K562 (cell line): ENCODE data around the gene CAPZA1. TPM values are rescaled to one million over a fixed set of nuclear protein-coding genes. Genes with fewer than 3 reads are reported as not detected.

Experiments used
- ARID2 ChIP-seq: fragments of 450-650 bp; IDR thresholded peaks from 2 replicates; pipeline ENCODE4 v1.6.1; 2017; ENCODE audit warnings: antibody characterized with exemption, mild to moderate bottlenecking
- BRCA1 ChIP-seq, 2 experiments: fragments of 450-650 bp in 1 of 2; sonication (generic) in 1 of 2; formaldehyde crosslinking in 1 of 2; IDR thresholded peaks; 2 replicates each; pipeline versions ENCODE4 v1.5.0 to v1.6.1; 2017 to 2020; ENCODE audit warnings: mild to moderate bottlenecking in 1 of 2, missing genetic modification reagents in 1 of 2
- EP300 ChIP-seq: IDR thresholded peaks from 2 replicates; pipeline ENCODE4 v1.6.1; 2012; ENCODE audit warnings: low read length, improper control_type of control experiment
- ETV1 ChIP-seq: fragments of 450-650 bp; conservative IDR thresholded peaks from 2 replicates; pipeline ENCODE4 v1.6.1; 2016; ENCODE audit warnings: missing genetic modification characterization, control low read depth, low read depth, missing compliant biosample characterization
- FOXP4 ChIP-seq: sonication (generic); formaldehyde crosslinking; IDR thresholded peaks from 2 replicates; pipeline ENCODE4 v1.8.0; 2022; ENCODE audit warnings: mild to moderate bottlenecking, missing genetic modification reagents, borderline replicate concordance
- GABPB2 ChIP-seq: fragments of 250-450 bp; sonication (Bioruptor Pico); conservative IDR thresholded peaks from 2 replicates; pipeline ENCODE4 v1.5.1; 2021; ENCODE audit warnings: mild to moderate bottlenecking
- HLTF ChIP-seq: fragments of 450-650 bp; IDR thresholded peaks from 2 replicates; pipeline ENCODE4 v1.6.1; 2016
- HSF4 ChIP-seq: fragments of 250-450 bp; sonication (Bioruptor Pico); IDR thresholded peaks from 2 replicates; pipeline ENCODE4 v2.1.2; 2022; ENCODE audit warnings: mild to moderate bottlenecking, moderate library complexity, borderline replicate concordance
- ILK ChIP-seq: fragments of 450-650 bp; IDR thresholded peaks from 2 replicates; pipeline ENCODE4 v1.6.1; 2016; ENCODE audit warnings: missing genetic modification characterization, low read depth, mild to moderate bottlenecking, missing compliant biosample characterization, moderate library complexity, borderline replicate concordance
- KAT2B ChIP-seq: IDR thresholded peaks from one replicate; pipeline ENCODE4 v1.6.1; 2012; ENCODE audit warnings: low read depth, mild to moderate bottlenecking, control low read depth, inconsistent platforms, low read length, moderate library complexity
- MEIS2 ChIP-seq: fragments of 450-650 bp; IDR thresholded peaks from 2 replicates; pipeline ENCODE4 v1.6.1; 2014; ENCODE audit warnings: mild to moderate bottlenecking; ENCODE audit not compliant: partially characterized antibody
- NCOA6 ChIP-seq: fragments of 450-650 bp; IDR thresholded peaks from 2 replicates; pipeline ENCODE4 v1.6.1; 2017; ENCODE audit warnings: mild to moderate bottlenecking
- OTX1 ChIP-seq: fragments of 450-650 bp; formaldehyde crosslinking; IDR thresholded peaks from 2 replicates; pipeline ENCODE4 v1.4.0; 2022; ENCODE audit warnings: mild to moderate bottlenecking
- RBM39 ChIP-seq: fragments of 200-400 bp; formaldehyde crosslinking; optimal IDR thresholded peaks from 2 replicates; pipeline ENCODE3; 2018; ENCODE audit warnings: low read depth, low read length
- RFX5 ChIP-seq: IDR thresholded peaks from 2 replicates; pipeline ENCODE4 v1.6.1; 2011; ENCODE audit warnings: low read depth, mild to moderate bottlenecking, improper control_type of control experiment, low read length
- SMARCB1 ChIP-seq: IDR thresholded peaks from 2 replicates; pipeline ENCODE4 v1.6.1; 2011; ENCODE audit warnings: improper control_type of control experiment, low read depth; ENCODE audit not compliant: insufficient read length
- TCF15 ChIP-seq: fragments of 250-450 bp; sonication (Bioruptor Pico); IDR thresholded peaks from 2 replicates; pipeline ENCODE4 v1.8.0; 2022; ENCODE audit warnings: moderate library complexity, mild to moderate bottlenecking, inconsistent platforms
- TFE3 ChIP-seq: fragments of 450-650 bp; formaldehyde crosslinking; IDR thresholded peaks from 2 replicates; pipeline ENCODE4 v1.4.0; 2020; ENCODE audit warnings: mild to moderate bottlenecking, mixed read lengths
- WHSC1 ChIP-seq: IDR thresholded peaks from one replicate; pipeline ENCODE4 v1.6.1; 2012; ENCODE audit warnings: low read length, control low read depth, inconsistent platforms
- ZNF12 ChIP-seq: sonication (generic); formaldehyde crosslinking; IDR thresholded peaks from 2 replicates; pipeline ENCODE4 v1.4.0; 2020; ENCODE audit warnings: mild to moderate bottlenecking, missing genetic modification reagents
- ZNF133 ChIP-seq: fragments of 250-450 bp; sonication (Bioruptor Pico); IDR thresholded peaks from 2 replicates; pipeline ENCODE4 v1.4.0; 2020; ENCODE audit warnings: mild to moderate bottlenecking
- ZNF239 ChIP-seq: fragments of 250-450 bp; sonication (Bioruptor Pico); IDR thresholded peaks from 2 replicates; pipeline ENCODE4 v1.4.0; 2020; ENCODE audit warnings: mild to moderate bottlenecking
- ZNF764 ChIP-seq: fragments of 250-450 bp; sonication (Bioruptor Pico); IDR thresholded peaks from 2 replicates; pipeline ENCODE4 v1.4.0; 2020; ENCODE audit warnings: low read depth, mild to moderate bottlenecking, moderate library complexity
- polyA plus RNA-seq, 8 experiments: library from polyadenylated mRNA; depleted of rRNA in 4 of 8; stranded (reverse) in 5 of 8; unstranded in 3 of 8; fragments of >200 nt; fragmentation: Nextera tagmentation in 2 of 8; fragmentation: Illumina TruSeq in 1 of 8; extraction: Ambion mirVana in 2 of 8; extraction: Trizol in 1 of 8; gene quantifications; 2 replicates each; pipeline versions ENCODE4 v1.2.1 to v1.2.3, GENCODE V29; 2011 to 2014; ENCODE audit warnings: inconsistent platforms in 1 of 8, missing spikeins in 1 of 8
- total RNA-seq, 7 experiments: library from RNA; depleted of rRNA in 6 of 7; stranded (reverse); fragments of >200 nt in 6 of 7; fragmentation: Illumina TruSeq in 2 of 7; extraction: Trizol in 2 of 7; gene quantifications; 2 replicates each; pipeline versions ENCODE4 v1.2.1 to v1.2.3, GENCODE V29; 2011 to 2021; ENCODE audit warnings: low replicate concordance in 1 of 7
- TF ChIP-seq, protein P1 (sequence below), 2 experiments: fragments of 200-800 bp in 1 of 2; sonication (Bioruptor generic) in 1 of 2; sonication (generic) in 1 of 2; formaldehyde crosslinking in 1 of 2; IDR thresholded peaks in 1 of 2; conservative IDR thresholded peaks in 1 of 2; 2 replicates each; pipeline versions ENCODE4 v1.5.0 to v1.6.1; 2016 to 2020; ENCODE audit warnings: missing compliant biosample characterization in 1 of 2, missing genetic modification characterization in 1 of 2, missing genetic modification reagents in 1 of 2

The CAPZA1 gene
- total and polyA plus RNA-seq, 9 of the 15 experiments (the other 6 are each of a cell fraction or from before 2014, with no cell fraction given): 237 to 1,020 (median 306) TPM

DNA sequence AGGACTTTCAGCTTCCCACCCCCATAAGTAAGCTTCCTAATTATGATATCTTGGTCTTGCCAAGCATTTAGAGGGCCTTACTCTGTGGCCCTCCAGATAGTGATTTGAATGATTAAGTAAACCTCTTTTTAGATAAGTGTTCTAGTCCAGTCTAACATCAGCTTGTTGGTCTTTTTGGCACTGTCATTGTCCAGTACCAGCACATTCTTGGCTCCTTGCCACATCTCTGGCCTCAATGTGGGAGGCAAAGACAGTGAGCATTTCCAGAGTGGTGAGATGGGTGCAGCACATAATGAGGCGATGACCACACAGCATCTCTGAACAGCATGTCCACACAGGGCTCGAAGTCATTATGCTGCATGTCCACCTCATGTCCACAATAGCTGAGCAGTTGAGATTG lies 6.1 kb downstream of the CAPZA1 start (continued):
- TF ChIP-seq RBM39: no peak
- TF ChIP-seq SMARCB1: no peak
- no peak for TF ChIP-seq BRCA1 (IDR thresholded peaks at IDR 0.05)
- no peak for TF ChIP-seq BRCA1 (CRISPR knock-in tag; IDR thresholded peaks at IDR 0.05)
- no peak for TF ChIP-seq ARID2
- TF ChIP-seq ZNF133 (CRISPR knock-in tag): no peak
- TF ChIP-seq MEIS2: peak; percentile 36
- no peak for TF ChIP-seq RFX5
- no peak for TF ChIP-seq ZNF12 (CRISPR knock-in tag)
- no peak for TF ChIP-seq ZNF764 (CRISPR knock-in tag)
- TF ChIP-seq, protein P1, sequence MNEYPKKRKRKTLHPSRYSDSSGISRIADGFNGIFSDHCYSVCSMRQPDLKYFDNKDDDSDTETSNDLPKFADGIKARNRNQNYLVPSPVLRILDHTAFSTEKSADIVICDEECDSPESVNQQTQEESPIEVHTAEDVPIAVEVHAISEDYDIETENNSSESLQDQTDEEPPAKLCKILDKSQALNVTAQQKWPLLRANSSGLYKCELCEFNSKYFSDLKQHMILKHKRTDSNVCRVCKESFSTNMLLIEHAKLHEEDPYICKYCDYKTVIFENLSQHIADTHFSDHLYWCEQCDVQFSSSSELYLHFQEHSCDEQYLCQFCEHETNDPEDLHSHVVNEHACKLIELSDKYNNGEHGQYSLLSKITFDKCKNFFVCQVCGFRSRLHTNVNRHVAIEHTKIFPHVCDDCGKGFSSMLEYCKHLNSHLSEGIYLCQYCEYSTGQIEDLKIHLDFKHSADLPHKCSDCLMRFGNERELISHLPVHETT (CRISPR knock-in tag; conservative IDR thresholded peaks at IDR 0.05 in 1 of 2, IDR thresholded peaks at IDR 0.05 in 1 of 2): no peak
- no peak for TF ChIP-seq ILK (tag)
- TF ChIP-seq EP300: no peak
- no peak for TF ChIP-seq OTX1 (CRISPR knock-in tag)
- TF ChIP-seq TFE3 (CRISPR knock-in tag): no peak
- no peak for TF ChIP-seq WHSC1
- TF ChIP-seq ETV1: no peak
- TF ChIP-seq TCF15 (CRISPR knock-in tag): no peak
- TF ChIP-seq NCOA6: no peak
- TF ChIP-seq KAT2B: no peak
- TF ChIP-seq HLTF: no peak
- TF ChIP-seq GABPB2 (CRISPR knock-in tag): no peak
- TF ChIP-seq HSF4 (CRISPR knock-in tag): no peak
- TF ChIP-seq FOXP4 (CRISPR knock-in tag): no peak
- no peak for TF ChIP-seq ZNF239 (CRISPR knock-in tag)
